ENCODE measurements around the gene JUND.

JUND gene

GRCh38 chr19:18271433-18271841, 10.0 kb downstream of the JUND start:
- DNase-seq, result no peak

- no peak for DNase-seq
Observed at GRCh38 chr19:18270326-18270725, 11.1 kb downstream of the JUND start.

GRCh38 chr19:18269070-18269723, 12.2 kb downstream of the JUND start:
- no peak for DNase-seq

- DNase-seq, result no peak
Observed at GRCh38 chr19:18266771-18267686, 14.4 kb downstream of the JUND start.

GRCh38 chr19:18265582-18265981, 15.8 kb downstream of the JUND start:
- no peak for DNase-seq

- DNase-seq, result no peak
Observed at GRCh38 chr19:18264971-18265540, 16.4 kb downstream of the JUND start.

GRCh38 chr19:18264137-18264854, 17.1 kb downstream of the JUND start:
- DNase-seq, result no peak

- DNase-seq, result no peak
Observed at GRCh38 chr19:18263324-18264136, 17.9 kb downstream of the JUND start.

GRCh38 chr19:18262917-18263316, 18.5 kb downstream of the JUND start:
- no peak for DNase-seq

- DNase-seq, result no peak
Observed at GRCh38 chr19:18262144-18262543, 19.3 kb downstream of the JUND start.

- no peak for DNase-seq
Observed at GRCh38 chr19:18261474-18261873, 19.9 kb downstream of the JUND start.

GRCh38 chr19:18259893-18260292, 21.5 kb downstream of the JUND start:
- DNase-seq, result no peak

- DNase-seq, result no peak
Observed at GRCh38 chr19:18257503-18258470, 23.6 kb downstream of the JUND start.

GRCh38 chr19:18254546-18255503, 26.6 kb downstream of the JUND start:
- DNase-seq, result no peak

GRCh38 chr19:18253716-18254115, 27.7 kb downstream of the JUND start:
- DNase-seq, result no peak

GRCh38 chr19:18253130-18253529, 28.3 kb downstream of the JUND start:
- no peak for DNase-seq

GRCh38 chr19:18252370-18252717, 29.1 kb downstream of the JUND start:
- no peak for DNase-seq

- peak in 49 of 56 donors; percentile 5 to 83 (median 45) for DNase-seq
Observed at GRCh38 chr19:18251587-18252369, 29.6 kb downstream of the JUND start.

All from amygdala (tissue), 56 donors.